BLaER1 treated with 17β-estradiol and CSF1 and Interleukin-3, amounts not matched to agents 10 nM and 100 nM (cell line): ENCODE data around the gene CHMP4B.

Experiments
- H3K27ac ChIP-seq, 11 experiments: shearing (Covaris generic); formaldehyde crosslinking; 2 replicates each; pipeline ENCODE4 v1.8.1; 2022
- H3K27me3 ChIP-seq, 11 experiments: shearing (Covaris generic); formaldehyde crosslinking; 2 replicates each; pipeline ENCODE4 v1.8.1; 2022
- H3K36me3 ChIP-seq, 11 experiments: shearing (Covaris generic); formaldehyde crosslinking; 2 replicates each; pipeline ENCODE4 v1.8.1; 2022
- H3K4me1 ChIP-seq, 10 experiments: shearing (Covaris generic); formaldehyde crosslinking; 2 replicates each; pipeline ENCODE4 v1.8.1; 2022
- H3K4me2 ChIP-seq, 11 experiments: shearing (Covaris generic); formaldehyde crosslinking; 2 replicates each; pipeline ENCODE4 v1.8.1; 2022
- H3K4me3 ChIP-seq, 10 experiments: shearing (Covaris generic); formaldehyde crosslinking; 2 replicates each; pipeline ENCODE4 v1.8.1; 2022
- H3K9ac ChIP-seq, 11 experiments: shearing (Covaris generic); formaldehyde crosslinking; 2 replicates each; pipeline ENCODE4 v1.8.1; 2022
- H3K9me3 ChIP-seq, 11 experiments: shearing (Covaris generic); formaldehyde crosslinking; replicated peaks in 1 of 11; 2 replicates each; pipeline ENCODE4 v1.8.1; 2022
- H4K20me1 ChIP-seq, 11 experiments: shearing (Covaris generic); formaldehyde crosslinking; 2 replicates each; pipeline ENCODE4 v1.8.1; 2022
- Cebpa-rat ChIP-seq, 11 experiments: shearing (Covaris generic); IDR thresholded peaks; 2 replicates each; pipeline ENCODE4 v1.8.1; 2022

CHMP4B gene

DNA sequence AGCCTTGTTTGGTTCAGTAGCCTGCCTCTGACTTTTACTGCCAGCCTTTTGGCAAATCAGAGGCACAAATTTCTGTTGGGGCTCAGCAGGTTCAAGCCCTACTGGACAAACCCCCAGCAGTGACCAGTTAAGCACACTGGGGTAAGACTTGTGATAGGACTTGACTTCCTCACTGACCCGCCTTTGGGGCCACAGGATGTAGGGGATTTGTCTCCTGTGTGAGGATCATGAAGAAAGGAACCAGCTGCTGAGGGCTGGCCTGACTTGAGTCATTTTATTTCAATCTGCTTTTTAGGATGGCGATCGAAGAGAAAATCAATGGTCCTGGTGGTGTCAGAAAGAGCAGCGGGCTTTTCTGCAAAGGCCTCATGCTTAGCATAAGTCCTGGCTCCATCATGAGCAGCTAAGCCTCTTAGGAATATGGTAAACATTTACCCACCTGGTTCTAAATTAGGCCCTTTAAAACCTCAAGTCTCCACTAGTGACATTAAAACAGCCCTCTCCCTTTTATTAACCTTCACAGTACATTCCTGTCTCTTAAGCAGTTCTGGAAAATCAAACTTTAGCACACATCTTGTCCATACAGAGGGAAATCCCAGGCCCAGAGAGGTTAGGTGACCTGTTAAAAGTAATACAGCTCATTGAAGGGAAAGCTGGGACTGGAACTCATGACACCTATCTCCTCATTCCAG, 16.6 kb downstream of the CHMP4B start:
- TF ChIP-seq Cebpa-rat (IDR thresholded peaks at IDR 0.05), result no peak

DNA sequence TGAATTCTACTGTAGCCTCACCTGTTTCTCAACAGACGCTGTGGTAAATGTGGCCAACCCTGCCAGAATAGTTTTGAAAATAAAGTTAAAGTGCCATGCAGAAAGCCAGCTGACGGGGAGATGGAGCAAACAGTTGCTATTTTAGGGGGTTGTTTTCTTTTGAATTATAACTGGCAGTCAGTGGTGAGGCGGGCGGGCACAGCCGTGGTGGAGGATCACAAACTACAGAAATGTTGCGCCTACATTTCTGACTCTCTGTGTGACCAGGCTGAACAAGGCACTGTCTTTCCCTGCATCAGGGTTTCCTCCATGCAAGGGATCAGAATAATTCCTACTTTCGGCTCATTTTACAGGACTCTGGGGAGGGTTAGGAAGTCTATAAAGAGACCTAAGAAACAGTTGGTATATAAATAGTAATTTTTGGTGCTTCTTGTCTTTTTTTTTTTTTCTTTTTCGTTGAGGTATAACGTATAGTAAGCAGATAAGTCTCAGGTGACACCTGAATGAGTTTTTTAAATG, 17.2 kb downstream of the CHMP4B start:
- TF ChIP-seq Cebpa-rat (IDR thresholded peaks at IDR 0.05), result no peak
- Histone ChIP-seq H3K4me1 (peaks cover 43 to 81% (median 49%) of the 10 kb centered on the region in 10 experiments), H3K9me3 (no peaks in the 10 kb centered on the region), H3K4me2 (peak overlapping the region; percentile 47 to 80 (median 68)), H4K20me1 (peaks cover 91 to 100% (median 100%) of the 10 kb centered on the region in 11 experiments), H3K27ac (peak overlapping the region in 7 of 11 experiments; percentile 2 to 56 (median 31); a peak in 10 of 22 replicates), H3K9ac (peak overlapping the region in 8 of 11 experiments; percentile 2 to 57 (median 18); a peak in 11 of 22 replicates), H3K27me3 (no peaks in the 10 kb centered on the region), H3K36me3 (peaks cover 21 to 49% (median 33%) of the 10 kb centered on the region in 11 experiments), H3K4me3 (no peak overlapping the region)

More for the DNA sequence above, 16.6 kb downstream of the CHMP4B start:
- Histone ChIP-seq H4K20me1 (peaks cover 92 to 100% (median 100%) of the 10 kb centered on the region in 11 experiments), H3K4me2 (peak overlapping the region; percentile 47 to 80 (median 68)), H3K27ac (peak overlapping the region in 6 of 11 experiments; percentile 11 to 48 (median 30); a peak in 8 of 22 replicates), H3K27me3 (no peaks in the 10 kb centered on the region), H3K9me3 (no peaks in the 10 kb centered on the region), H3K4me3 (no peak overlapping the region), H3K4me1 (peaks cover 43 to 83% (median 49%) of the 10 kb centered on the region in 10 experiments), H3K36me3 (peaks cover 21 to 50% (median 32%) of the 10 kb centered on the region in 11 experiments), H3K9ac (peak overlapping the region in 10 of 11 experiments; percentile 2 to 57 (median 17); a peak in 11 of 22 replicates)

DNA sequence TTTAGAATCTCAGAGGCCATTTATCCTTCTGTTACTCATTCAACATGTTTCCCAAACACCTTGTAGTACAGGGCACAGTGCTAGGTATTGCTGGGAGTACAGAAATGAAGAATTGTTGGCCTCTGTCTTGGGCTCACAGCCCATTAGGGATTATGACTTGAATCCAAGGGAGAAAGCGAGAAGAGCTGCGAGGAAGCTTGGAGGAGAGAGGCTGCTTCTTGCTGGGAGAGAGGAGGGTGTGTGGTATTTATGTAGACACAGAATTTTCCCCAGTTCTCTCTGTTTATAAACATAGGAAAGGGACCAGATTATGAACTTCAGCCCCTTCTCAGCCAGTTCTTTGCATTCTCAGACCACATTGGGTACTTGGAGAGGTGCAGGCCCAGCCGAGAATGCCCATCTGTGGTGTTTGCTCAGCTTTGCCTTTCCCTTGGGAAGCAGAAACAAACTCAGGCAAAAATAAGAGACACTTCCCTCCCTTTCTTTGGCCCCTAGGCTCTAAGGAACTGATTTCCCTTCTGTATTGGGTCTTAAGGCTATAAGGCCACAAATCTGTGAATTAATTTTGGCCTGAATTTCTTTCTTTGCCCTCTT, 17.9 kb downstream of the CHMP4B start:
- no peak overlapping the region for H3K4me3 ChIP-seq
- H3K4me2 ChIP-seq, result peak overlapping the region; percentile 47 to 80 (median 68); a peak in 21 of 22 replicates
- peaks cover 89 to 100% (median 100%) of the 10 kb centered on the region in 11 experiments for H4K20me1 ChIP-seq
- TF ChIP-seq Cebpa-rat (IDR thresholded peaks at IDR 0.05), result no peak
- H3K36me3 ChIP-seq, result peaks cover 16 to 48% (median 29%) of the 10 kb centered on the region in 11 experiments
- H3K9ac ChIP-seq, result peak overlapping the region in 5 of 11 experiments; percentile 3 to 57 (median 37); a peak in 6 of 22 replicates
- H3K4me1 ChIP-seq, result peaks cover 43 to 74% (median 49%) of the 10 kb centered on the region in 10 experiments
- H3K27me3 ChIP-seq, result no peaks in the 10 kb centered on the region
- peak overlapping the region in 7 of 11 experiments; percentile 2 to 56 (median 31); a peak in 9 of 22 replicates for H3K27ac ChIP-seq
- no peaks in the 10 kb centered on the region for H3K9me3 ChIP-seq

DNA sequence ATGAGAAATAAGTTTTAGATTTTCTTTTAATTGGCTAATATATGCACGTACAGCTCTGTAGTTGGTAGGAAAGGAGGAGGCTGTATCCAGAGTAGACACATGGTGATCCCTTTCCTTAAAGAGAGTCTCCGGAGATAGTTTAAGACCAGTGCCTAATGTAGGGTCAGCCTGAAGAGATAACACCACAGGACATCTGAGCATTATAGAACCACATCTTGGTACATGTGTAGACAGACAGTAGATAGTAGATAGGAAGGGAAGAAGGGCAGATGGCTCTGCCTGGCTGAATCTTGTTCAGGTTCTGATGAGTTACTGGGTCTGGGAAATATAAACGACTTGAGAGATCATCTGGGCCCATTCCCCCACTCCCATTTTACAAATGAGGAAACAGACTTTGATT, 18.5 kb downstream of the CHMP4B start:
- Histone ChIP-seq H3K9me3 (peaks cover 0 to under 1% (median 0%) of the 10 kb centered on the region in 11 experiments; a peak in 1 of 22 replicates), H3K9ac (no peak overlapping the region; a peak in 2 of 22 replicates), H4K20me1 (peaks cover 85 to 100% (median 100%) of the 10 kb centered on the region in 11 experiments), H3K4me2 (peak overlapping the region; percentile 47 to 80 (median 68)), H3K4me3 (no peak overlapping the region), H3K27me3 (no peaks in the 10 kb centered on the region), H3K27ac (peak overlapping the region in 1 of 11 experiments; percentile 48; a peak in 2 of 22 replicates), H3K4me1 (peaks cover 43 to 68% (median 49%) of the 10 kb centered on the region in 10 experiments), H3K36me3 (peaks cover 20 to 48% (median 34%) of the 10 kb centered on the region in 11 experiments)
- TF ChIP-seq Cebpa-rat (IDR thresholded peaks at IDR 0.05), result no peak

DNA sequence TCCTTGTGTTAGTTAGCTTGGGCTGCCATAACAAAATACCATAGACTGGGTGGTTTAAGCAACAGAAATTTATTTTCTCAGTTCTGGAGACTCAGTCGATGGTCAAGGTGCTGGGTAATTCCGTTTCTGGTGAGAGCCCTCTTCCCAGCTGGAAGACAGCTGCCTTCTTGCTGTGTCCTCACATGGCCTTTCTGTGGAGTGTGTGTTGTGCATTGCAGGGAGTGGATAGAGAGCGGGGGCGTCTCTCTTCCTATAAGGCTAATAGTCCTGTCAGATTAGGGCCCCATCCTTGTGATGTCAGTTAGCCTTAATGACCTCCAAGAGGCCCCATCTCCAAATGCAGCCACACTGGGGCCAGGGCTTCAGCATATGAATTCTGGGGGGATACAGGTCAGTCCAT, 19.2 kb downstream of the CHMP4B start:
- Histone ChIP-seq H3K9me3 (peaks cover 0 to 4% (median 0%) of the 10 kb centered on the region in 11 experiments; a peak in 1 of 22 replicates), H3K4me1 (peaks cover 43 to 61% (median 49%) of the 10 kb centered on the region in 10 experiments), H3K4me3 (no peak overlapping the region), H3K36me3 (peaks cover 25 to 52% (median 41%) of the 10 kb centered on the region in 11 experiments), H3K4me2 (peak overlapping the region; percentile 47 to 80 (median 68); a peak in 21 of 22 replicates), H4K20me1 (peaks cover 83 to 100% (median 100%) of the 10 kb centered on the region in 11 experiments), H3K27me3 (no peaks in the 10 kb centered on the region), H3K27ac (no peak overlapping the region), H3K9ac (no peak overlapping the region)
- TF ChIP-seq Cebpa-rat (IDR thresholded peaks at IDR 0.05), result no peak

DNA sequence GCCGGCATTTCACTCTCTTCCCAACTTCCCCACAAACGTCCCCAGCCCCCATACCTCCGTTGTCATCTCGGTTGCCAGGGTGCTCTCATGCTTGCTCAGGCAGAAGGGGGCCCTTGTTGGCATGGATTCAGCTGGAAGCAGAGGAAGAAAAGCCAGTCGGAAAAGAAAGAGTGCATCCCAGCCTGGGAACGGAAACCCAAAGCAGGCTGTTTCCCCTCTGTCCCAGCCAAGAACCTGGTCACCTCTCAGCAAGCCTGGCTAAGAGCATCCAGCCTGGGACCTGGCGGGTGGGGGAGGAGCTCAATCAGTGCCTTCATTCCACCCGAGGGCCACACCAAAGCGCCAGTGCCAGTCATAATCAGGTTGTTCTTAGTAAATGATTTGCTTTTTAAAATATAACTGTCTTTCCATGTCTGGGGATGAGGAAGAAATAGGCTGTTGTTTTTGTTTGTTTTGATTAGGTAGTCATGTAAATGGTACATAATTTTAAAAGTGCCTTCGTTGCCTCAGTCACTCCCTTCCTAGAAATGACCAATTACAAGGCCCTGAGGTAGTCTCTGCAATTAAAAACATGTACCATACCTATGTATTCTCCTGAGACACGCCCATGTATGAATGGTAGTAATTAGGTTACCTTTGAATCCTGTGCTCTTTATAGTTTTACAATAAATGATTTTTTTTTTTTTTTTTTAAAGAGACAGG, 21.1 kb downstream of the CHMP4B start:
- peaks cover 44 to 60% (median 45%) of the 10 kb centered on the region in 10 experiments for H3K4me1 ChIP-seq
- TF ChIP-seq Cebpa-rat (IDR thresholded peaks at IDR 0.05), result no peak
- peaks cover 83 to 100% (median 100%) of the 10 kb centered on the region in 11 experiments for H4K20me1 ChIP-seq
- peaks cover 0 to 4% (median 0%) of the 10 kb centered on the region in 11 experiments; a peak in 1 of 22 replicates for H3K9me3 ChIP-seq
- no peak overlapping the region for H3K4me2 ChIP-seq
- no peak overlapping the region for H3K4me3 ChIP-seq
- H3K9ac ChIP-seq, result no peak overlapping the region
- H3K27ac ChIP-seq, result no peak overlapping the region
- peaks cover 39 to 66% (median 46%) of the 10 kb centered on the region in 11 experiments for H3K36me3 ChIP-seq
- no peaks in the 10 kb centered on the region for H3K27me3 ChIP-seq

DNA sequence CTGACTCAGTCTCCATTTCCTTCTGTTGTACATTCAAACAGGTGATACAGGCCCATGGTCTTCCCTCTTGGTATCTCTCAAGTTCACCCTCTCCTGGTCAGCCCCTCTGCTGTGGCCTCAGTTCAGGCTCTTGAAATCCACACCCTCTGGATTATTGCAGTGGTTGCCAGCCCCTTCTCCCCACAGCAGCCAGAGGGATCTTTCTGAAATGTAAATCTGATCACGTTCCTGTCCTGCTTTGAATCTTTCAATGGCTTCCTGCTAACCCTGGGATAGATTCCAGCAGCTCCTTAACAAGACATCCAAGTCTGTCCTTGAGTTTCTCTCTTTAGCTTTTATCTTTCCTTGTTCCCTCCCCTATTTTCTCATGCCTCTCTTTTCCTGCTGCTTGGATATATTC, 22.2 kb downstream of the CHMP4B start:
- Histone ChIP-seq H4K20me1 (peaks cover 83 to 100% (median 100%) of the 10 kb centered on the region in 11 experiments), H3K27me3 (no peaks in the 10 kb centered on the region), H3K9me3 (peaks cover 0 to 4% (median 0%) of the 10 kb centered on the region in 11 experiments; a peak in 1 of 22 replicates), H3K4me3 (no peak overlapping the region), H3K36me3 (peaks cover 39 to 66% (median 46%) of the 10 kb centered on the region in 11 experiments), H3K4me1 (peaks cover 44 to 60% (median 45%) of the 10 kb centered on the region in 10 experiments), H3K27ac (no peak overlapping the region), H3K4me2 (no peak overlapping the region), H3K9ac (no peak overlapping the region)
- TF ChIP-seq Cebpa-rat (IDR thresholded peaks at IDR 0.05), result no peak

DNA sequence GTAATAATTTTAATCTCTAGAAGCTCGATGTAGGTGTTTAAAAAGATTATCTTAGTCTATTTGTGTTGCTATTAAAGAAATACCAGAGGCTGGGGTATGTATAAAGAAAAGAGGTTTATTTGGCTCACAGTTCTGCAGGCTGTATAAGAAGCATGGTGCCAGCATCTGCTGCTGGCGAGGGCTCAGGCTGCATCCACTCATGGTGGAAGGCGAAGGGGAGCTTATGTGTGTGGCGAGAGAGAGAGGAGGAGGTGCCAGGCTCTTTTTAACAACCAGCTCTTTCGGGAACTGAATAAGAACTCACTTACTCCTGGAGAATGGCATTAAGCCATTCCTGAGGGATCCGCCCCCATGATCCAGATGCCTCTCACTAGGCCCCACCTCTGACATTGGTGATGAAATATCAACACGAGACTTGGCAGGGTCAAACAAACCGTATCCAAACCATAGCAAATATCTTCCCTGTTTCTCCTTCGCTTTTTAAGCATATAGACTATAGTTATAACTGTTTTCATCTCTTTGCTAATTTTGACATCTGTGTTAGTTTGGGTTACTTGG, 24.5 kb downstream of the CHMP4B start:
- peaks cover 29 to 60% (median 36%) of the 10 kb centered on the region in 10 experiments for H3K4me1 ChIP-seq
- H3K27ac ChIP-seq, result no peak overlapping the region
- no peak overlapping the region for H3K4me3 ChIP-seq
- no peak overlapping the region for H3K4me2 ChIP-seq
- no peaks in the 10 kb centered on the region for H3K27me3 ChIP-seq
- H3K9ac ChIP-seq, result no peak overlapping the region; a peak in 1 of 22 replicates
- TF ChIP-seq Cebpa-rat (IDR thresholded peaks at IDR 0.05), result no peak
- peaks cover 39 to 69% (median 48%) of the 10 kb centered on the region in 11 experiments for H3K36me3 ChIP-seq
- H3K9me3 ChIP-seq, result peaks cover 0 to 4% (median 0%) of the 10 kb centered on the region in 11 experiments; a peak in 1 of 22 replicates
- peaks cover 83 to 100% (median 100%) of the 10 kb centered on the region in 11 experiments for H4K20me1 ChIP-seq
